H1 (cell line): Measurements from ENCODE around the gene TFRC. TPM values are rescaled to one million over a fixed set of nuclear protein-coding genes. Genes with fewer than 3 reads are reported as not detected.

Experiments used
- CTCF ChIA-PET: fragments of 300-600 bp; sonication (Branson Sonifier 250); formaldehyde crosslinking; loops from one replicate; lab custom pipeline; 2021; ENCODE audit not compliant: partially characterized antibody; lab: Charles Lee
- POLR2A ChIA-PET: fragments of 300-600 bp; sonication (Branson Sonifier 250); formaldehyde crosslinking; loops from one replicate; lab custom pipeline; 2021; ENCODE audit warnings: inconsistent platforms; ENCODE audit not compliant: partially characterized antibody; lab: Charles Lee
- DNase-seq, 2 experiments: peaks; one replicate each; pipeline versions ENCODE4 v3.0.0 to v3.0.0-alpha.2; 2010 to 2022; ENCODE audit warnings: low spot score in 2 of 2, low read depth in 1 of 2, mixed read lengths in 1 of 2
- FAIRE-seq: peaks from 2 replicates; lab custom pipeline; 2011; peaks lifted over from hg19 to GRCh38; lab: Jason Lieb, UNC
- H2AFZ ChIP-seq: 2 replicates; pipeline ENCODE4 v1.8.1; 2012; ENCODE audit warnings: low read length, inconsistent platforms
- H2AK5ac ChIP-seq: 2 replicates; pipeline ENCODE4 v1.6.1; 2013; ENCODE audit warnings: low read depth, low read length
- H2BK120ac ChIP-seq: replicated peaks from 2 replicates; pipeline ENCODE3; 2013; ENCODE audit warnings: low read depth, low read length, inconsistent platforms
- H2BK12ac ChIP-seq: 2 replicates; pipeline ENCODE4 v1.6.1; 2013; ENCODE audit warnings: low read depth, low read length
- H2BK15ac ChIP-seq: 2 replicates; pipeline ENCODE4 v1.6.1; 2013; ENCODE audit warnings: low read length
- H2BK20ac ChIP-seq: 2 replicates; pipeline ENCODE4 v1.6.1; 2013; ENCODE audit warnings: low read length
- H2BK5ac ChIP-seq: 2 replicates; pipeline ENCODE4 v1.6.1; 2013; ENCODE audit warnings: low read depth, low read length
- H3K14ac ChIP-seq: 2 replicates; pipeline ENCODE4 v1.6.1; 2013; ENCODE audit warnings: inconsistent platforms; ENCODE audit not compliant: insufficient read length
- H3K18ac ChIP-seq: 2 replicates; pipeline ENCODE4 v1.6.1; 2013; ENCODE audit warnings: low read length; ENCODE audit errors: extremely low read depth
- H3K23ac ChIP-seq: 2 replicates; pipeline ENCODE4 v1.6.1; 2013; ENCODE audit warnings: inconsistent platforms; ENCODE audit not compliant: insufficient read length
- H3K23me2 ChIP-seq: 2 replicates; pipeline ENCODE4 v1.6.1; 2013; ENCODE audit warnings: low read depth, low read length
- H3K27ac ChIP-seq: 2 replicates; pipeline ENCODE4 v1.6.1; 2011; ENCODE audit warnings: low read depth, low read length, inconsistent platforms
- H3K27me3 ChIP-seq, 4 experiments: replicated peaks in 1 of 4; 1 replicate in 1 of 4; 2 replicates in 3 of 4; pipeline versions ENCODE4 v1.6.1 to v1.8.1; 2011 to 2013; ENCODE audit warnings: low read length in 3 of 4, mild to moderate bottlenecking in 3 of 4, inconsistent platforms in 2 of 4, mixed read lengths in 2 of 4, moderate library complexity in 1 of 4; ENCODE audit not compliant: control insufficient read depth in 3 of 4, insufficient read depth in 3 of 4; ENCODE audit errors: extremely low read depth in 1 of 4
- H3K36me3 ChIP-seq, 4 experiments: 2 replicates each; pipeline versions ENCODE4 v1.6.1 to v1.8.1; 2011 to 2013; ENCODE audit warnings: mild to moderate bottlenecking in 4 of 4, low read length in 3 of 4, moderate library complexity in 2 of 4, control low read depth in 1 of 4, inconsistent platforms in 1 of 4; ENCODE audit not compliant: insufficient read depth in 4 of 4, control insufficient read depth in 2 of 4
- H3K4ac ChIP-seq: replicated peaks from 2 replicates; pipeline ENCODE3; 2013; ENCODE audit warnings: low read length, low read depth, mixed read lengths, inconsistent platforms; ENCODE audit not compliant: insufficient read length
- H3K4me1 ChIP-seq, 4 experiments: replicated peaks in 1 of 4; 1 replicate in 1 of 4; 2 replicates in 3 of 4; pipeline versions ENCODE4 v1.6.1 to v1.8.1; 2011 to 2013; ENCODE audit warnings: low read length in 3 of 4, inconsistent platforms in 2 of 4, mixed read lengths in 1 of 4; ENCODE audit not compliant: insufficient read depth in 4 of 4, control insufficient read depth in 3 of 4
- H3K4me2 ChIP-seq, 2 experiments: 2 replicates each; pipeline versions ENCODE4 v1.6.1 to v1.8.1; 2011 to 2013; ENCODE audit warnings: low read depth in 2 of 2, low read length in 2 of 2, control low read depth in 1 of 2, inconsistent platforms in 1 of 2, mild to moderate bottlenecking in 1 of 2; ENCODE audit not compliant: insufficient read depth in 1 of 2
- H3K4me3 ChIP-seq, 4 experiments: fragments of 200-600, 300-600 bp in 1 of 4; sonication (generic), shearing (Covaris generic), sonication (Bioruptor Twin) in 1 of 4; 2 replicates each; pipeline versions ENCODE4 v1.5.1 to v1.8.1; 2011 to 2016; ENCODE audit warnings: low read length in 4 of 4, low read depth in 3 of 4, control low read depth in 2 of 4, inconsistent platforms in 2 of 4, mild to moderate bottlenecking in 2 of 4, mixed read lengths in 1 of 4, moderate library complexity in 1 of 4; ENCODE audit not compliant: insufficient read depth in 2 of 4; ENCODE audit errors: extremely low read depth in 1 of 4
- H3K56ac ChIP-seq: replicated peaks from 2 replicates; pipeline ENCODE3; 2013; ENCODE audit warnings: low read depth, mild to moderate bottlenecking, mixed read lengths, low read length, inconsistent platforms; ENCODE audit not compliant: insufficient read length
- H3K79me1 ChIP-seq: 2 replicates; pipeline ENCODE4 v1.6.1; 2013; ENCODE audit warnings: low read depth, low read length, control low read depth
- H3K79me2 ChIP-seq, 2 experiments: 2 replicates each; pipeline versions ENCODE4 v1.6.1 to v1.8.1; 2012 to 2013; ENCODE audit warnings: low read length in 2 of 2, mild to moderate bottlenecking in 2 of 2, inconsistent platforms in 1 of 2; ENCODE audit not compliant: insufficient read depth in 2 of 2, control insufficient read depth in 1 of 2
- H3K9ac ChIP-seq, 4 experiments: replicated peaks in 1 of 4; 1 replicate in 1 of 4; 2 replicates in 3 of 4; pipeline versions ENCODE4 v1.6.1 to v1.8.1; 2011 to 2013; ENCODE audit warnings: low read depth in 3 of 4, low read length in 3 of 4, control low read depth in 2 of 4, mild to moderate bottlenecking in 2 of 4, moderate library complexity in 2 of 4, inconsistent platforms in 1 of 4; ENCODE audit errors: extremely low read depth in 1 of 4
- H3K9me3 ChIP-seq, 2 experiments: 2 replicates each; pipeline versions ENCODE4 v1.6.1 to v1.8.1; 2012 to 2013; ENCODE audit warnings: mild to moderate bottlenecking in 2 of 2, moderate library complexity in 2 of 2, control low read depth in 1 of 2, inconsistent platforms in 1 of 2, low read depth in 1 of 2, low read length in 1 of 2, mixed read lengths in 1 of 2; ENCODE audit not compliant: insufficient read depth in 2 of 2
- H4K20me1 ChIP-seq, 2 experiments: replicated peaks in 1 of 2; 2 replicates each; pipeline versions ENCODE3 to v1.8.1; 2011 to 2013; ENCODE audit warnings: inconsistent platforms in 2 of 2, low read length in 2 of 2, mild to moderate bottlenecking in 1 of 2; ENCODE audit not compliant: insufficient read depth in 2 of 2, control insufficient read depth in 1 of 2
- H4K5ac ChIP-seq: 2 replicates; pipeline ENCODE4 v1.6.1; 2013; ENCODE audit warnings: low read length, low read depth, mixed read lengths, inconsistent platforms; ENCODE audit not compliant: insufficient read length
- H4K8ac ChIP-seq: 2 replicates; pipeline ENCODE4 v1.8.0; 2013; ENCODE audit warnings: mild to moderate bottlenecking, moderate library complexity, low read length, inconsistent platforms; ENCODE audit not compliant: insufficient read depth; ENCODE audit errors: extremely low read depth
- H4K91ac ChIP-seq: replicated peaks from 2 replicates; pipeline ENCODE3; 2013; ENCODE audit warnings: low read length, mixed read lengths, inconsistent platforms; ENCODE audit not compliant: insufficient read length
- CTCF ChIP-seq, 3 experiments: IDR thresholded peaks; 1 replicate in 2 of 3; 2 replicates in 1 of 3; pipeline versions ENCODE4 v1.5.1 to v1.6.1; 2011; ENCODE audit warnings: low read length in 3 of 3, mild to moderate bottlenecking in 3 of 3, inconsistent platforms in 2 of 3, low read depth in 1 of 3, moderate library complexity in 1 of 3; ENCODE audit not compliant: insufficient read depth in 1 of 3; ENCODE audit errors: control extremely low read depth in 1 of 3
- JUN ChIP-seq: IDR thresholded peaks from 2 replicates; pipeline ENCODE4 v1.6.1; 2011; ENCODE audit warnings: low read depth, mild to moderate bottlenecking, improper control_type of control experiment, low read length
- JUND ChIP-seq: IDR thresholded peaks from 2 replicates; pipeline ENCODE4 v1.6.1; 2011; ENCODE audit warnings: mild to moderate bottlenecking, improper control_type of control experiment, low read length
- NANOG ChIP-seq: IDR thresholded peaks from 2 replicates; pipeline ENCODE4 v1.6.1; 2011; ENCODE audit warnings: low read length, low read depth, mild to moderate bottlenecking, inconsistent platforms; ENCODE audit not compliant: insufficient read depth, poor library complexity, severe bottlenecking
- RAD21 ChIP-seq, 2 experiments: IDR thresholded peaks in 1 of 2; conservative IDR thresholded peaks in 1 of 2; 2 replicates each; pipeline ENCODE4 v1.6.1; 2011; ENCODE audit warnings: low read depth in 2 of 2, low read length in 2 of 2, improper control_type of control experiment in 1 of 2, inconsistent platforms in 1 of 2, mild to moderate bottlenecking in 1 of 2, moderate library complexity in 1 of 2
- SAP30 ChIP-seq: fragments of 300-600 bp; sonication (generic); IDR thresholded peaks from 2 replicates; pipeline ENCODE4 v1.7.1; 2012; ENCODE audit warnings: low read length, moderate library complexity, mild to moderate bottlenecking, inconsistent platforms; ENCODE audit not compliant: insufficient read depth, insufficient replicate concordance
- SP2 ChIP-seq: IDR thresholded peaks from 2 replicates; pipeline ENCODE4 v1.6.1; 2012; ENCODE audit warnings: mild to moderate bottlenecking, low read length, inconsistent platforms
- TEAD4 ChIP-seq: IDR thresholded peaks from 2 replicates; pipeline ENCODE4 v1.6.1; 2012; ENCODE audit warnings: low read depth, low read length, inconsistent platforms, mixed read lengths
- WGBS, 2 experiments: shearing (Covaris generic) in 1 of 2; methylation state at CpG; one replicate each; pipeline versions ENCODE4 v1.1.6 to v1.1.7; 2013 to 2015; ENCODE audit warnings: low lambda C conversion rate in 2 of 2, mixed read lengths in 2 of 2, inconsistent platforms in 1 of 2, low coverage in 1 of 2, missing lambda C conversion rate in 1 of 2; ENCODE audit not compliant: insufficient replicate concordance in 2 of 2, insufficient coverage in 1 of 2, insufficient read length in 1 of 2; ENCODE audit errors: extremely low coverage in 1 of 2, missing lambda C conversion rate in 1 of 2; 5-methylcytosine and 5-hydroxymethylcytosine counted together
- polyA plus RNA-seq, 7 experiments: library from polyadenylated mRNA; depleted of rRNA in 3 of 7; stranded (reverse) in 5 of 7; unstranded in 2 of 7; fragments of >200 nt in 5 of 7; fragments of 200-250 nt in 2 of 7; gene quantifications; 1 replicate in 5 of 7; 2 replicates in 1 of 7; 4 replicates in 1 of 7; pipeline versions ENCODE4 v1.2.1 to v1.2.3, GENCODE V29; 2011 to 2013; ENCODE audit warnings: missing spikeins in 2 of 7, mixed read lengths in 2 of 7
- total RNA-seq: library from RNA; stranded (reverse); fragmentation: NEBNext Ultra II Directional; extraction: Animal tissue kit (Norgen Biotek cat#: 25700); gene quantifications from 2 replicates; pipeline ENCODE4 v1.2.1, GENCODE V29; 2021

TFRC gene
- total and polyA plus RNA-seq, 2 of the 8 experiments (the other 6 are each of a cell fraction or from before 2014, with no cell fraction given): 67.3 to 161 TPM

GRCh38 chr3:196073255-196073753 lies 8.6 kb downstream of the TFRC start:
- peaks cover 2 to 26% of the 10 kb centered on the region in 2 experiments; a peak in 2 of 4 replicates for H3K79me2 ChIP-seq
- no peak overlapping the region for H3K56ac ChIP-seq
- peaks cover 20 to 74% (median 59%) of the 10 kb centered on the region in 4 experiments for H3K36me3 ChIP-seq
- no peak overlapping the region for H3K4ac ChIP-seq
- H2BK120ac ChIP-seq: no peak overlapping the region
- H2BK15ac ChIP-seq: no peak overlapping the region
- no peak overlapping the region for H2BK5ac ChIP-seq
- no peak overlapping the region for H2BK12ac ChIP-seq
- no peaks in the 10 kb centered on the region for H3K9me3 ChIP-seq
- no peak overlapping the region for H3K9ac ChIP-seq
- no peak overlapping the region for H2AFZ ChIP-seq
- H3K4me3 ChIP-seq: no peak overlapping the region
- no peak overlapping the region for H4K8ac ChIP-seq
- H3K23ac ChIP-seq: no peak overlapping the region
- POLR2A ChIA-PET: interaction anchor here (1.1 to 1.2 kb wide), 2 partner anchors 106 to 126 kb away, joined by 3 to 4 read pairs; no protein-coding TSS in a partner anchor
- peaks cover 0 to 3% of the 10 kb centered on the region in 2 experiments for H4K20me1 ChIP-seq
- no peak overlapping the region for H2AK5ac ChIP-seq
- H3K18ac ChIP-seq: no peak overlapping the region
- H4K91ac ChIP-seq: no peak overlapping the region
- no peak overlapping the region for H3K14ac ChIP-seq
- FAIRE-seq: peak; percentile 84
- no peak overlapping the region for H3K4me2 ChIP-seq
- no peaks in the 10 kb centered on the region; the same call in none of the 2 replicates for H3K79me1 ChIP-seq
- 56% methylated on average over 6 of the region's 6 CpGs; no CpG with 5 or more reads in 1 of the 2 experiments for WGBS, 2 experiments
- TF ChIP-seq SP2 (no peak), JUND (no peak), SAP30 (no peak), JUN (no peak), NANOG (no peak), TEAD4 (peak; percentile 52; the same call in 1 of the 2 replicates), RAD21 (IDR thresholded peaks at IDR 0.05 in 1 of 2, conservative IDR thresholded peaks at IDR 0.05 in 1 of 2; ENCODE audit: low read depth in 2 of 2, low read length in 2 of 2) (peak; percentile 93 to 94), CTCF (IDR thresholded peaks at IDR 0.05; ENCODE audit: control extremely low read depth in 1 of 3, insufficient read depth in 1 of 3, low read depth in 1 of 3, low read length in 3 of 3) (peak; percentile 81 to 87 (median 85))
- TF ChIP-seq, all 59 proteins: peak for 3
- no peaks in the 10 kb centered on the region for H3K23me2 ChIP-seq
- no peaks in the 10 kb centered on the region for H3K27me3 ChIP-seq
- no peaks in the 10 kb centered on the region for H3K4me1 ChIP-seq
- no peak overlapping the region for H4K5ac ChIP-seq
- H3K27ac ChIP-seq: no peak overlapping the region
- DNase-seq: peak in 1 of 2 experiments; percentile 69
- CTCF ChIA-PET: interaction anchor here (0.5 to 22.4 kb wide), 42 partner anchors 10 to 897 kb away, joined by 3 to 299 read pairs (median 4); partner anchors contain the start of gene TM4SF19
- no peak overlapping the region for H2BK20ac ChIP-seq
